PFSK-1 (cell line): ENCODE measurements around the gene RIPOR2.

ENCODE experiments used
- POLR2AphosphoS5 ChIP-seq: IDR thresholded peaks from 2 replicates; pipeline ENCODE4 v1.6.1; 2012; ENCODE audit warnings: low read depth, mild to moderate bottlenecking, control low read depth, low read length, moderate library complexity
- TAF1 ChIP-seq: IDR thresholded peaks from 2 replicates; pipeline ENCODE4 v1.6.1; 2012; ENCODE audit warnings: low read length, control low read depth, borderline replicate concordance; ENCODE audit not compliant: insufficient read depth

- TF ChIP-seq TAF1 (no peak), POLR2AphosphoS5 (no peak)
Observed at GRCh38 chr6:24931718-24932691, 3.8 kb downstream of the RIPOR2 start.
